ENCODE data around the gene PRRT1B. TPM values are rescaled to one million over a fixed set of nuclear protein-coding genes. Genes with fewer than 3 reads are reported as not detected.

The PRRT1B gene
- total RNA-seq, result not detected in 2 replicates

GRCh38 chr9:131545003-131545785, at the start of gene PRRT1B:
PRRT1B (plus strand) TSS chr9:131545523; CDS start chr9:131545616, 93 bp downstream.

GRCh38 chr9:131502781-131503625, 42.3 kb upstream of the PRRT1B start, which contains the start of gene POMT1:
POMT1 (plus strand) TSS chr9:131502918; CDS start chr9:131504219, 1,301 bp downstream.

GRCh38 chr9:131530920-131531832, 14.1 kb upstream of the PRRT1B start, which contains the start of gene UCK1:
UCK1 (minus strand) TSS chr9:131531263; CDS start chr9:131531174, 89 bp downstream.

Other genes starting within 250 kb of the PRRT1B start
- 49.2 and 153 TPM in 2 replicates for gene PRRC2B, start 151.4 kb upstream of the PRRT1B start, total RNA-seq
- gene POMT1, start 42.6 kb upstream of the PRRT1B start, total RNA-seq, result 11.3 and 19.6 TPM in 2 replicates
- gene UCK1, start 14.3 kb upstream of the PRRT1B start, total RNA-seq, result 20.5 and 21.4 TPM in 2 replicates
- gene RAPGEF1, start 194.6 kb downstream of the PRRT1B start, total RNA-seq, result 18.8 and 44.6 TPM in 2 replicates

Measured in nasal cavity respiratory epithelium epithelial cell of viscerocranial mucosa (primary cell).